ENCODE results near the gene VAV2.
A peak's percentile ranks its signal among the peaks of the same experiment; 100 is the strongest.

VAV2 gene

GRCh38 chr9:133737071-133737773, 254.9 kb downstream of the VAV2 start:
- no peak for DNase-seq

- no peak for DNase-seq
Measured at GRCh38 chr9:133735931-133736330, 256.2 kb downstream of the VAV2 start.

- no peak for DNase-seq
Measured at GRCh38 chr9:133735415-133735775, 256.7 kb downstream of the VAV2 start.

- DNase-seq = no peak
Measured at GRCh38 chr9:133734590-133735414, 257.3 kb downstream of the VAV2 start.

- DNase-seq = no peak
Measured at GRCh38 chr9:133733796-133734533, 258.2 kb downstream of the VAV2 start.

GRCh38 chr9:133733421-133733795, 258.7 kb downstream of the VAV2 start:
- DNase-seq = no peak

GRCh38 chr9:133732639-133733408, 259.3 kb downstream of the VAV2 start:
- no peak for DNase-seq

- peak; percentile 19 for DNase-seq
Measured at GRCh38 chr9:133731876-133732638, 260.1 kb downstream of the VAV2 start.

- DNase-seq = no peak
Measured at GRCh38 chr9:133730994-133731715, 261.0 kb downstream of the VAV2 start.

GRCh38 chr9:133729617-133730281, 262.4 kb downstream of the VAV2 start:
- no peak for DNase-seq

GRCh38 chr9:133728856-133729616, 263.1 kb downstream of the VAV2 start:
- no peak for DNase-seq

- no peak for DNase-seq
Measured at GRCh38 chr9:133727876-133728441, 264.2 kb downstream of the VAV2 start.

GRCh38 chr9:133727277-133727875, 264.7 kb downstream of the VAV2 start:
- DNase-seq = no peak

GRCh38 chr9:133726401-133727276, 265.5 kb downstream of the VAV2 start:
- peak; percentile 20 for DNase-seq

GRCh38 chr9:133725886-133726285, 266.2 kb downstream of the VAV2 start:
- no peak for DNase-seq

GRCh38 chr9:133718563-133719315, 273.4 kb downstream of the VAV2 start:
- no peak for DNase-seq

Data from fibroblast of skin of abdomen (primary cell).